ENCODE measurements around the gene LACRT.

The LACRT gene

GRCh38 chr12:54654926-54655325, 20.2 kb upstream of the LACRT start:
- H4K20me1 ChIP-seq (ENCODE audit: insufficient read depth, low read length, poor library complexity, severe bottlenecking), result no peaks in the 10 kb centered on the region
- no peaks in the 10 kb centered on the region for H3K9me3 ChIP-seq (ENCODE audit: insufficient read depth, low read depth, low read length)
- no peak overlapping the region for H3K4me3 ChIP-seq (ENCODE audit: low read length, poor library complexity, severe bottlenecking)
- H3K9me2 ChIP-seq (replicated peaks; ENCODE audit: low read depth, low read length), result no peaks in the 10 kb centered on the region
- H3K9ac ChIP-seq (ENCODE audit: low read depth, low read length, poor library complexity, severe bottlenecking), result no peak overlapping the region
- no peaks in the 10 kb centered on the region for H3K4me1 ChIP-seq (ENCODE audit: insufficient read depth, low read length, poor library complexity, severe bottlenecking)
- H3K4me2 ChIP-seq (ENCODE audit: low read depth, low read length, poor library complexity, severe bottlenecking), result no peak overlapping the region
- peaks cover 3% of the 10 kb centered on the region for H3K27me3 ChIP-seq (ENCODE audit: insufficient read depth, low read length, poor library complexity, severe bottlenecking)
- peak overlapping the region; percentile 31; the same call in 1 of the 2 replicates for H2AFZ ChIP-seq (ENCODE audit: low read length)
- no peaks in the 10 kb centered on the region for H3K36me3 ChIP-seq (ENCODE audit: insufficient read depth, low read length)
- TF ChIP-seq, protein P1, sequence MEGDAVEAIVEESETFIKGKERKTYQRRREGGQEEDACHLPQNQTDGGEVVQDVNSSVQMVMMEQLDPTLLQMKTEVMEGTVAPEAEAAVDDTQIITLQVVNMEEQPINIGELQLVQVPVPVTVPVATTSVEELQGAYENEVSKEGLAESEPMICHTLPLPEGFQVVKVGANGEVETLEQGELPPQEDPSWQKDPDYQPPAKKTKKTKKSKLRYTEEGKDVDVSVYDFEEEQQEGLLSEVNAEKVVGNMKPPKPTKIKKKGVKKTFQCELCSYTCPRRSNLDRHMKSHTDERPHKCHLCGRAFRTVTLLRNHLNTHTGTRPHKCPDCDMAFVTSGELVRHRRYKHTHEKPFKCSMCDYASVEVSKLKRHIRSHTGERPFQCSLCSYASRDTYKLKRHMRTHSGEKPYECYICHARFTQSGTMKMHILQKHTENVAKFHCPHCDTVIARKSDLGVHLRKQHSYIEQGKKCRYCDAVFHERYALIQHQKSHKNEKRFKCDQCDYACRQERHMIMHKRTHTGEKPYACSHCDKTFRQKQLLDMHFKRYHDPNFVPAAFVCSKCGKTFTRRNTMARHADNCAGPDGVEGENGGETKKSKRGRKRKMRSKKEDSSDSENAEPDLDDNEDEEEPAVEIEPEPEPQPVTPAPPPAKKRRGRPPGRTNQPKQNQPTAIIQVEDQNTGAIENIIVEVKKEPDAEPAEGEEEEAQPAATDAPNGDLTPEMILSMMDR (conservative IDR thresholded peaks at IDR 0.05; ENCODE audit: low read length), result no peak
- TF ChIP-seq EZH2phosphoT487 (IDR thresholded peaks at IDR 0.05; ENCODE audit: borderline replicate concordance), result no peak
- H3F3A ChIP-seq (ENCODE audit: low read depth), result no peaks in the 10 kb centered on the region
- H3K79me2 ChIP-seq (ENCODE audit: insufficient read depth, low read length), result no peaks in the 10 kb centered on the region

GRCh38 chr12:54653025-54653424, 18.3 kb upstream of the LACRT start:
- no peaks in the 10 kb centered on the region for H3K79me2 ChIP-seq (ENCODE audit: insufficient read depth, low read length)
- TF ChIP-seq EZH2phosphoT487 (IDR thresholded peaks at IDR 0.05; ENCODE audit: borderline replicate concordance), result no peak
- TF ChIP-seq, protein P1 (conservative IDR thresholded peaks at IDR 0.05; ENCODE audit: low read length), result no peak

DNA sequence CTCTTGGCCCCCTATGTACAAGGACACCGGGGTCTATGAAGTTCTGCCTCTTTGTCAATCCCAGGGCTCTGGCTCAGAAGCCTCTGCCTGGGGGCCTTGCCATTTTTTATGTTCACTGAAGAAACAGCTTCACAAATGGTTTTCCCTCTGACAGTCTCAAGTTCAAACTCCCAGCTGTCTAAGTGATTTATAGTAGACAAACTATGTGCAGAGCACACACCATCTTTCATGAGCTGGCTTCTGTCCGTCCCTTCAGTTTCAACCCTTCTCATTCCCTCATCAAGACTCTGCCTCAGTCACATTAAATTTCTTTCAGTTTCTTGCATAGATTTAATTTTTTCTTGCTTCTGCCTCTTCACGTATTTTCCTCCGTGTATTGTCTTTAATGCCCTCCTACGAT, 16.2 kb upstream of the LACRT start:
- H3K9me3 ChIP-seq (ENCODE audit: insufficient read depth, low read depth, low read length), result no peaks in the 10 kb centered on the region
- H3F3A ChIP-seq (ENCODE audit: low read depth), result no peaks in the 10 kb centered on the region
- H2AFZ ChIP-seq (ENCODE audit: low read length), result no peak overlapping the region
- H3K4me3 ChIP-seq (ENCODE audit: low read length, poor library complexity, severe bottlenecking), result no peak overlapping the region
- H4K20me1 ChIP-seq (ENCODE audit: insufficient read depth, low read length, poor library complexity, severe bottlenecking), result no peaks in the 10 kb centered on the region
- H3K4me1 ChIP-seq (ENCODE audit: insufficient read depth, low read length, poor library complexity, severe bottlenecking), result no peaks in the 10 kb centered on the region
- no peaks in the 10 kb centered on the region for H3K36me3 ChIP-seq (ENCODE audit: insufficient read depth, low read length)
- H3K27me3 ChIP-seq (ENCODE audit: insufficient read depth, low read length, poor library complexity, severe bottlenecking), result peaks cover 3% of the 10 kb centered on the region
- no peaks in the 10 kb centered on the region for H3K79me2 ChIP-seq (ENCODE audit: insufficient read depth, low read length)
- H3K9me2 ChIP-seq (replicated peaks; ENCODE audit: low read depth, low read length), result no peaks in the 10 kb centered on the region
- no peak overlapping the region for H3K4me2 ChIP-seq (ENCODE audit: low read depth, low read length, poor library complexity, severe bottlenecking)
- H3K9ac ChIP-seq (ENCODE audit: low read depth, low read length, poor library complexity, severe bottlenecking), result no peak overlapping the region
- TF ChIP-seq, protein P1 (conservative IDR thresholded peaks at IDR 0.05; ENCODE audit: low read length), result no peak
- TF ChIP-seq EZH2phosphoT487 (IDR thresholded peaks at IDR 0.05; ENCODE audit: borderline replicate concordance), result no peak

More at GRCh38 chr12:54653025-54653424, 18.3 kb upstream of the LACRT start:
- Histone ChIP-seq H3F3A (ENCODE audit: low read depth) (no peaks in the 10 kb centered on the region), H3K4me2 (ENCODE audit: low read depth, low read length, poor library complexity, severe bottlenecking) (no peak overlapping the region), H3K27me3 (ENCODE audit: insufficient read depth, low read length, poor library complexity, severe bottlenecking) (peaks cover 3% of the 10 kb centered on the region), H2AFZ (ENCODE audit: low read length) (no peak overlapping the region), H3K9me3 (ENCODE audit: insufficient read depth, low read depth, low read length) (no peaks in the 10 kb centered on the region), H4K20me1 (ENCODE audit: insufficient read depth, low read length, poor library complexity, severe bottlenecking) (no peaks in the 10 kb centered on the region), H3K36me3 (ENCODE audit: insufficient read depth, low read length) (no peaks in the 10 kb centered on the region), H3K9ac (ENCODE audit: low read depth, low read length, poor library complexity, severe bottlenecking) (no peak overlapping the region), H3K9me2 (replicated peaks; ENCODE audit: low read depth, low read length) (no peaks in the 10 kb centered on the region), H3K4me3 (ENCODE audit: low read length, poor library complexity, severe bottlenecking) (no peak overlapping the region), H3K4me1 (ENCODE audit: insufficient read depth, low read length, poor library complexity, severe bottlenecking) (no peaks in the 10 kb centered on the region)
